Stimulated activated CD8-positive, alpha-beta memory T cell treated with anti-CD3 and anti-CD28 coated beads, Interleukin-12 subunit alpha, Interleukin-12 subunit beta, amount 100 ng/mL, for 1 hour (primary cell): ENCODE measurements around the gene GGTLC1.
A peak's percentile ranks its signal among the peaks of the same experiment; 100 is the strongest.

Experiments
- DNase-seq: peaks from one replicate; pipeline ENCODE4 v3.0.0-alpha.2; 2020; ENCODE audit warnings: low read depth

GGTLC1 gene

DNA sequence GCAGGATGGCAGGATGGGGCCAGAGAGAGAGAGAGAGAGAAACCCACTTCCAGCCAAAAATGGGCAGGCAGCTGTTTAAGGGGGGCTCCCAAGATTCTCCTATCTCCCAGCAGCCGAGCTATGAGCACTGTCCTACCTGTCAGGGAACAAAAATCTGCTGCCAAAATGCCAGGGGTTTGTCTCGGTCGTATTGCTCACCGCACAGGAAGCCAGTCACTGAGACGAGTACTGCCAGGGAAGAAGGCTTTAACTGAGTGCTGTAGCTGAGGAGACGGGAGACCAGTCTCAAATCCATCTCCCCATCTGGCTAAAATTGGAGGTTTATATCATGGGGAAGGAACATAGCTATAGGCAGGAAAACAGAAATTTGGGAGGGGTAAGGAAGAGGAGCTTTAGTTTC, 22.3 kb downstream of the GGTLC1 start:
- no peak for DNase-seq

DNA sequence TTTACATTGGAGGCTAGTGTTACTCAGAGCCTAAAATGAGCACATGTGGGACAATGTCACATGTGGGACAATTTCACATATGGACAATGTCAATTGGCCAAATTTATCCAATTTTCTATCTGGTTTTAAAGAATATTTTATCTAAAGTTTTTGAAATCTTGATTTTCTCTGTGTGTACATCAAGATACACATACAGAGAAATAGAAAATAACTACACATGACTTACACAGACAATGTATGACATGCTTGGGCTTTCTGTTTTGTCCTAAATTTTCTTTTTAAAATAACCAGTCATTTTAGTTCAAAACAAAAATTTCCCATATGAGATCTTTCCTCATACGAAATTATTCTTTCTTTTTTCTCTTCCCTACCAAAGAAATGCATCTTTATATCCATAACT, 24.6 kb downstream of the GGTLC1 start:
- DNase-seq, result no peak

GRCh38 chr20:23962272-23962671, 26.3 kb downstream of the GGTLC1 start:
- no peak for DNase-seq

DNA sequence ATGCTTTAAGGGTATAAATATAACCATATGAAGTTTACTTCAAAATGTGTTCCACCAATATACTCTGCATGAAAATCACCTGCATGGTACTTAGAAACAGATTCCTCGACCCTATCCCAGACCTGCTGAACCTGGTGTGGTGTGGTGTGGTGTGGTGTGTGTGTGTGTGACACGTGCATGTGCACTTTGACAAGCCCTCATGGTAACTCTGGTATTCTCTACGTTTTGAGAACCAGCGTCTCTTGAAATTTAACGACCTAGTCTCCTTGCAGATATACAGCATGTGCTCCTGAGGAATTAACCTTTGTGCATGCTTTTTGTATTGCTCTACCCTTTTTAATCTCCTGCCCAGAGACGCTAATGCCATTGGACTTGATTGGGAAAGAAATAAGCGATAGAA, 29.5 kb downstream of the GGTLC1 start:
- no peak for DNase-seq

DNA sequence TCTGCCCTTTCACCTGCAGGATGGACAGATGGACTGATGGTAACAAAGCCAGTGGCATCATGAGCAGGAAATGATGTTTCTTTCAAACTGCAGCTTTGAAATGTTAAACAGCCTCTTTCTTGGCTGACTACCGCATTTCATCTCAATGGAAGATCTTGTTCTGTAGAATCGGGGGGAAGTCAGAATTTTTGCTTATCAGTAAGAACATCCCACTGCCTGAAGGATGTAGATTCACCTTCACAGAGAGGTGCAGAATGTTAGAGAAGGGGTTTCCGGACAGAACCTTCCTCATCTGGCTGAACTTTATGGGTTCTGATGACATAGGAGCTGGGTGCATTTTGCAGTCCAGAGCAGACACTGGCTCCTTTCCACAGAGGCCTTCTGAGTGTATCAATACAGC, 32.7 kb downstream of the GGTLC1 start:
- DNase-seq, result no peak

- DNase-seq, result no peak
These were observed 34.4 kb downstream of the GGTLC1 start for GRCh38 chr20:23954008-23954745.

DNA sequence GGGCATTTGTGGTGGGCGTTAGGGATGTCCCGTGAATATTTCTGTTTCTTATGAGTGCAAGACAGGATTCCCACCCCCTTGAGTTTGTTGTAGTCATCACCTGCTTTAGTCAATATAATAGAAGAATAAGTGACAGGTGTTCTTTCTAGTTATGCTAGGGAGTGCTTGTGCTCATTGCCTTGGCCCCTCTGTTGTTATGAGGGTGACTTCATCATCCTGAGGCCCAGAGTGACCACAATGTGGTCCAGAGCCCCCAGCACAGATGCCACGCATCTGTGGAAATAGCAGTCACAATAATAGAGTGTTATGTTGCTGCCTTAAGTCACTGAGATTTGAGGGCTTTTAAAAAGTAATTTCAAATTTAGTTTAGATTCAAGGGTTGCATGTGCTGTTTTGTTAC, 42.4 kb downstream of the GGTLC1 start:
- no peak for DNase-seq

- DNase-seq, result no peak
These were observed 45.3 kb downstream of the GGTLC1 start for GRCh38 chr20:23943304-23943703.

GRCh38 chr20:23939641-23940040, 48.9 kb downstream of the GGTLC1 start:
- no peak for DNase-seq

DNA sequence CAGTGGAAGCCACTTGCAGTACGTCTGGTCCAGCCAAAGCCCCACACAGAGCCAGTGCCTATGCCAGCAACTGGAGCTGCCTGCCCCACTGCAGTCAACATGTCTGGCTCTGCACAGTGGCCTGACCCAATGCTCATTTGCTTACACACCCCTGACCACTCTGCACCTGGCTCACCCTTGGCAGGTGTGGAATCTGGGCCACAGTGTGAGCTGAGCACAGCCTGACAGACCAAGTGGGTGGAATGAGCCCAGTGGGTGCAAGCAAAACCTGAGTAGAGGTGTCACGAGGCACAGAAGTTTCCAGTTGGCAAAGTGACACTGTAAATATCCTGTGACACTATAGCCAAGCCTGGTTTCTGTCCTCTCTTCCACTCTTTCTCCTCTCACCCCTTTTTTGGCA, 49.5 kb downstream of the GGTLC1 start:
- no peak for DNase-seq

DNA sequence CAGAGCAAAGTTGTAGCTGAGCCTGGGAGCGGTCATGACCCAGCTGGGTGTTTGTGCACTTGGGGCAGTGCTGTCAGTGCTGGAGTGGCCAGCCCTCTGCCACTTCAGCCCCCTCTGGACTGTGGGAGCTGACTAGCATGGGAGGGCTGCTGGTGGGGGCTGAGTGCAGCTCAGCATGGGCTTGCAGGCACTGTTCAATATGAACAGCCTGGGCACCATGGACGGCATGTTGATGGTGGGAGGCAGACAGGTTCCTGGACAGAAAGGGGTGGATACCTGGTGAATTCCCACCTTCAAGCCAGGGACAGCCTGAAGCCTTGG, 50.5 kb downstream of the GGTLC1 start:
- no peak for DNase-seq

DNA sequence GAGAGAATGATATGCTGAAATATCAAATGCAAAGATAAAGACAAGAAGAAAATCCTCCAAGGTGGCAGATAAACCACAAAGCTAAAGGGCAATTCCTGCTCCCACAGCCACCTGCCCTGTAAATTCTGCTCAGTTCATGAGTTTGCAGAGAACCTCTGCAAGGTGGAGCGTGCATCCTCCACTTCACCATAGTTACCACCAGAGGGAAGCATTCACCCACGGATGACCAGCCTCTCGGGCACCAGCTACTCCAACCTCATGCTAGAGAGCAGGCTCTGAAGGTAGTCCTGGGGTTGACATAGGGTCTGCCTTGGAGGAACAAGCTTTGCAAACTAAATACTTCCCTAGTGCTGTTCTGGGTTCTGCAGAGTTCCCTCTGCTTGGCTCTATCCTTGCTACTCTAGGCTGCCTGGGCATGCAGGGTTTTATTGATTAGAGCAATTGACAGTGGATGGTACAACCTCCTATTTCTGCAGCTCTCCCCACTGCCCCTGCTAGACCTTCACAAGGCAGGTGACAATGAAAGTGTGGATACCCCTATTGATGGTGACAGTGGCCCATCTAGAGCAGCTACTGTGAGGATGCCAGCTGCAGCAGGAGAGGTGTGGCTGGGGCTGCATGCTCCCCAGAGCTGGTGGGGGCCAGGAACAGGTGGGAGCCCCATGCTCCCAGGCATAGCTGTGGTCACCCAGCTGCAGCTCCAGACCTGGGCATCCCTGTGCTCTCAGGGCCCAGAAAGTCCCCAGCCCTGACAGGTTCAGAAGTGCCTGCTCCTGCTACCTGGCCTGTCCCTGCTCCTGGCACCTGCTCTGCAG, 51.1 kb downstream of the GGTLC1 start:
- DNase-seq, result peak; percentile 42
